Neural progenitor cell (in vitro differentiated cells): ENCODE data around the gene LRRC8E. TPM values are rescaled to one million over a fixed set of nuclear protein-coding genes. Genes with fewer than 3 reads are reported as not detected.
"Not testable (repeated sequence)": the region's sequence is repeated elsewhere in the genome, so short reads cannot be mapped to it uniquely, and the experiment has no call there.

ENCODE experiments used
- DNase-seq: peaks from one replicate; pipeline ENCODE4 v3.0.0-alpha.2; 2016; ENCODE audit warnings: low spot score
- H2AFZ ChIP-seq: fragments of 200-600 bp; sonication (generic); replicated peaks from 2 replicates; pipeline ENCODE4 v1.6.1; 2016; ENCODE audit warnings: antibody characterized with exemption
- H3F3A ChIP-seq: fragments of 200-600 bp; sonication (generic); 2 replicates; pipeline ENCODE4 v1.6.1; 2016; ENCODE audit warnings: antibody characterized with exemption, low read depth
- H3K27ac ChIP-seq: fragments of 200-600 bp; sonication (generic); 2 replicates; pipeline ENCODE4 v1.5.1; 2016; ENCODE audit warnings: mild to moderate bottlenecking
- H3K27me3 ChIP-seq: fragments of 200-600 bp; sonication (generic); 2 replicates; pipeline ENCODE4 v1.6.1; 2016; ENCODE audit warnings: mild to moderate bottlenecking, moderate library complexity
- H3K36me3 ChIP-seq: fragments of 200-600 bp; sonication (generic); 2 replicates; pipeline ENCODE4 v1.5.1; 2016
- H3K4me1 ChIP-seq: fragments of 200-600 bp; sonication (generic); 2 replicates; pipeline ENCODE4 v1.6.1; 2016; ENCODE audit warnings: mixed run types
- H3K4me2 ChIP-seq: fragments of 200-600 bp; sonication (generic); 2 replicates; pipeline ENCODE4 v1.6.1; 2016
- H3K4me3 ChIP-seq: fragments of 200-600 bp; sonication (generic); 2 replicates; pipeline ENCODE4 v1.5.1; 2016
- H3K79me2 ChIP-seq: fragments of 200-600 bp; sonication (generic); 2 replicates; pipeline ENCODE4 v1.6.1; 2016; ENCODE audit warnings: low read depth
- H3K9ac ChIP-seq: fragments of 200-600 bp; sonication (generic); 2 replicates; pipeline ENCODE4 v1.6.1; 2016
- H3K9me3 ChIP-seq: fragments of 200-600 bp; sonication (generic); 2 replicates; pipeline ENCODE4 v1.5.1; 2016; ENCODE audit warnings: low read depth
- H4K20me1 ChIP-seq: fragments of 200-600 bp; sonication (generic); 2 replicates; pipeline ENCODE4 v1.6.1; 2016; ENCODE audit warnings: low read depth
- H3K27ac Mint-ChIP-seq: 3 replicates; pipeline ENCODE4 v1.8.0; 2021; ENCODE audit warnings: mixed read lengths
- H3K27me3 Mint-ChIP-seq: 2 replicates; pipeline ENCODE4 v1.8.0; 2022; ENCODE audit warnings: low read depth, mild to moderate bottlenecking, inconsistent platforms, moderate library complexity, mixed read lengths; ENCODE audit not compliant: insufficient read depth
- H3K36me3 Mint-ChIP-seq: 3 replicates; pipeline ENCODE4 v1.8.0; 2021; ENCODE audit warnings: mixed read lengths
- H3K4me1 Mint-ChIP-seq: 3 replicates; pipeline ENCODE4 v1.8.0; 2021; ENCODE audit warnings: mixed read lengths
- H3K4me3 Mint-ChIP-seq: 3 replicates; pipeline ENCODE4 v1.8.0; 2021; ENCODE audit warnings: mild to moderate bottlenecking, moderate library complexity, mixed read lengths
- H3K9me3 Mint-ChIP-seq: 3 replicates; pipeline ENCODE4 v1.8.0; 2020; ENCODE audit warnings: mixed read lengths
- CTCF ChIP-seq: fragments of 200-600 bp; sonication (generic); IDR thresholded peaks from 2 replicates; pipeline ENCODE4 v1.5.1; 2017; ENCODE audit warnings: antibody characterized with exemption, mild to moderate bottlenecking
- EZH2 ChIP-seq: fragments of 200-600 bp; sonication (generic); IDR thresholded peaks from 2 replicates; pipeline ENCODE4 v1.6.1; 2017; ENCODE audit warnings: antibody characterized with exemption, mild to moderate bottlenecking, moderate library complexity
- EZH2phosphoT487 ChIP-seq: fragments of 200-600 bp; sonication (generic); IDR thresholded peaks from 2 replicates; pipeline ENCODE4 v1.6.1; 2017; ENCODE audit warnings: antibody characterized with exemption
- total RNA-seq: library from RNA; depleted of rRNA; stranded (reverse); fragments of >200 nt; gene quantifications from 2 replicates; pipeline ENCODE4 v1.2.3, GENCODE V29; 2015; ENCODE audit warnings: low replicate concordance

Gene LRRC8E
- total RNA-seq, 1 donor from 2014 or later = 1.2 TPM

DNA sequence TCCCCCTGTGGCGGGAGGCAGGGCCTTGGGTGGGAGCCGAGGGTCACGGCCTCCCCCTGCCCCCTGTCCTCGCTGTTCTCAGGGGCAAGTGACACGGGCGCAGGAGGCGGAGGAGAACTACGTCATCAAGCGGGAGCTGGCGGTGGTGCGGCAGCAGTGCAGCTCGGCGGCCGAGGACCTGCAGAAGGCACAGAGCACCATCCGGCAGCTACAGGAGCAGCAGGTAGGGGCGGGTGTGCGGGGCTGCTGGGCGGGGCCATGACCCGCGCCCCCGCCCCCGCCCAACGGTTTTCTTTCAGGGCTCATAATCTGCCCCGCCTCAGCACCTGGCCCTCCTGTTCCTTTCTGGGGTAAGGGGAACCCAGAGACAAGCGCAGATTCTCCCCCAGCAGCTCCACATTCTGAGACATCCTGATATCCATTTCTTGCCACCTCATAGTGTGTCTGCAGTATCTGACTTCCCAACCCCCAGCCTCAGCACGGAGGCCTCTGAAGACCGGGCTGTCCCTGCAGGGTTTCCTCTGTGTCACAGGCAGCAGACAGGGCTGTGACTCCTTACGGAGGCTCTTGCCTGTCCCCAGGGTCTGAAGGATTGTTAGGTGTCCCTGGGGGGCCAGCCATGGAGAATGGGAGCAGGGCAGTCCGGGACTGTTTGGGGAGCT is 30.1 kb upstream of the LRRC8E start:
- H3K4me1 ChIP-seq = peaks cover 16% of the 10 kb centered on the region
- peak; percentile 90 for DNase-seq
- TF ChIP-seq EZH2phosphoT487 (no peak), CTCF (no peak), EZH2 (no peak)
- no peak overlapping the region for H3K27ac ChIP-seq
- peaks cover 83% of the 10 kb centered on the region for H3K27me3 ChIP-seq
- H3K36me3 ChIP-seq = no peaks in the 10 kb centered on the region
- peak overlapping the region; percentile 51 for H2AFZ ChIP-seq
- H3K4me2 ChIP-seq = peak overlapping the region; percentile 77
- Mint-ChIP-seq H3K27ac (no peak overlapping the region), H3K4me3 (peak overlapping the region; percentile 38), H3K36me3 (no peaks in the 10 kb centered on the region), H3K4me1 (peaks cover 6% of the 10 kb centered on the region), H3K9me3 (no peaks in the 10 kb centered on the region), H3K27me3 (peaks cover 25% of the 10 kb centered on the region)
- peak overlapping the region; percentile 47 for H3K4me3 ChIP-seq
- peaks cover 29% of the 10 kb centered on the region for H4K20me1 ChIP-seq
- H3K9me3 ChIP-seq = no peaks in the 10 kb centered on the region
- no peak overlapping the region for H3K9ac ChIP-seq
- H3K79me2 ChIP-seq = no peaks in the 10 kb centered on the region
- peaks cover 28% of the 10 kb centered on the region for H3F3A ChIP-seq

DNA sequence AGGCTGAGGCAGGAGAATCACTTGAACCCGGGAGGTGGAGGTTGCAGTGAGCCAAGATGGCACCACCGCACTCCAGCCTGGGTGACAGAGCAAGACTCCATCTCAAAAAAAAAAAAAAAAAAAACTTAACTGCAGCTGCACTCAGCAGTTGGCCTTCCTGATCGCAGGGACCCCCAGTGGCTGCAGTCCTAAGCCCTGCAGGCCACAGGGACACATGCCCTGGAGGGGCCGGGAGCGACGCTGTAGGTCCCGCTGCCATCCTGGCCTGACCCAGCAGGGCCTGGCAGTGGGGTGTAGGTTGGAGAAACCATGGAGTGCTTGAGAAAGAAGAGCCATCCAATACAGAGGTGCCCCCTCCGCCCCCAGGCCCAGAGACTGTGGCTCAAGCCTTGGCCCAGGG is 29.2 kb upstream of the LRRC8E start:
- H3K4me3 ChIP-seq, DNase-seq, H3K9me3 ChIP-seq, H3K4me3 Mint-ChIP-seq, H3K36me3 ChIP-seq, H3K4me2 ChIP-seq, H3K36me3 Mint-ChIP-seq, H3K27ac Mint-ChIP-seq, H3K79me2 ChIP-seq, H3K4me1 Mint-ChIP-seq, H3K9me3 Mint-ChIP-seq, H2AFZ ChIP-seq, H3K9ac ChIP-seq, H3K27ac ChIP-seq: not testable (repeated sequence)
- Histone ChIP-seq H4K20me1 (peaks cover 32% of the 10 kb centered on the region), H3K4me1 (peaks cover 20% of the 10 kb centered on the region), H3F3A (peaks cover 34% of the 10 kb centered on the region), H3K27me3 (peaks cover 83% of the 10 kb centered on the region)
- H3K27me3 Mint-ChIP-seq = peaks cover 24% of the 10 kb centered on the region

- Histone ChIP-seq H3K4me1 (peaks cover 20% of the 10 kb centered on the region), H2AFZ (no peak overlapping the region), H3F3A (peaks cover 34% of the 10 kb centered on the region), H3K27me3 (peaks cover 83% of the 10 kb centered on the region), H3K27ac (no peak overlapping the region), H3K9ac (no peak overlapping the region), H4K20me1 (peaks cover 32% of the 10 kb centered on the region), H3K4me3 (no peak overlapping the region), H3K79me2 (no peaks in the 10 kb centered on the region), H3K36me3 (no peaks in the 10 kb centered on the region), H3K4me2 (no peak overlapping the region), H3K9me3 (no peaks in the 10 kb centered on the region)
- no peak for TF ChIP-seq CTCF
- TF ChIP-seq EZH2 = no peak
- no peak for TF ChIP-seq EZH2phosphoT487
- DNase-seq = no peak
- peaks cover 26% of the 10 kb centered on the region for H3K27me3 Mint-ChIP-seq
- H3K4me3 Mint-ChIP-seq = no peak overlapping the region
- H3K9me3 Mint-ChIP-seq = no peaks in the 10 kb centered on the region
- no peak overlapping the region for H3K27ac Mint-ChIP-seq
- peaks cover 6% of the 10 kb centered on the region for H3K4me1 Mint-ChIP-seq
- H3K36me3 Mint-ChIP-seq = no peaks in the 10 kb centered on the region
These were observed 28.2 kb upstream of the LRRC8E start for GRCh38 chr19:7859831-7860713.
